Measurements from ENCODE around the gene ANGPTL1.
"Not testable (repeated sequence)": the region's sequence is repeated elsewhere in the genome, so short reads cannot be mapped to it uniquely, and the experiment has no call there.

ANGPTL1 gene

GRCh38 chr1:178867670-178868069, 3.2 kb downstream of the ANGPTL1 start:
- no peak for DNase-seq (ENCODE audit: low read depth)

DNA sequence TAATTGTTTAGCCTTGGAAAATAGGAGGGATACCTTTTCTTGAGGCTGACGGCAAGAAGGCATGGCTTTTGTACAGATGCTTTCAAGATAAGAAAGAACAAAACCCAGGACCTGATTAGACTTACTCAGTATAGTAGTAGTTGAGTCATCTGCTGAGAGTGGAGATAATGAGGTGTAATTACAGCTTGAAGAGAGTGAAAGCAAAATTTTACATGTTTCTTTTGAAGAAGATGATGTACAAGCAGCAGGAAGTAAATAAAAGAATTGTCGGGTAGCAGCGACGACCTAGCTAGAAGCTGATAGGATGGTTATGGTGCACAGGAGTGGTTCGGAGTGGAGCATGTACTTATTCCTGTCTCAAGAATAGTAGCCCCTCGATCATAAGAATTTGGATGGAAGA, 6.6 kb downstream of the ANGPTL1 start:
- no peak for DNase-seq (ENCODE audit: low read depth)

DNA sequence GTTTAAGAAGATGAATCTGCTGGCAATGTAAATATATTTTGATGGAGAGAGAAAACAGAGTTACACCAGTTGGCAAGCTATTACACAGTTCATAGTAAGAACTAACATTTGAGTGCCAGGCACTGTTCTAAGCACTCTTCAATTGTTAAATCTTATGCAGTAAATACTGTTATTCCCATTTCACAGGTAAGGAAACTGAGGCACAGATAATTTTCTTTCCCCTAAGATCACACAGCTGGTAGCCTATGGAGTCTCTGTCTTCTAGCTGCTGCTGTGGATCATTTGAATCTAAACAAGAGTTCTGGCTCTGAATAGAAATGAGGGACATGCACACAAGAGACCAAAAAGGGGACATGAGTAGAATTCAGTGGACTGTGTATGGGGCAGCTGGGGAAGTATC, 8.0 kb downstream of the ANGPTL1 start:
- DNase-seq (ENCODE audit: low read depth) = no peak

GRCh38 chr1:178862416-178862815, 8.5 kb downstream of the ANGPTL1 start:
- DNase-seq (ENCODE audit: low read depth) = no peak

DNA sequence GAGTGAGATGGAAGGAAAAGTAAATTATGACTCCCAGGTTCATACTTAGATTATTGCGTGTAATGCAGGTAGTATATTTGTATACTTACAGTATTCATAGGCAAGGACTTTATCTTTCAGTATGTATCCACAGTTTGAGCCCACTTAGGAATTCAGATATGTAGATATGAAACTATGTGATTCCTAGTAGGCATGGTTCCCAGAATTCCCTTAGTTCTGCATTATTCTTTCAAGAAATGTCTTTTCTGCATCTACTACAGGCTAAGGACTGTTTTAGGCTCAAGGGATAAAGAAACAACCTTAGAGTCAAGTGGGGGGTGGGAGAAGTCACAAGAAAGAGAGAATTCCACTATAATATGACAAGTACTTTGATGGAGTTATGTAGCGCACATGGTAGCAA, 13.8 kb downstream of the ANGPTL1 start:
- DNase-seq (ENCODE audit: low read depth) = no peak

DNA sequence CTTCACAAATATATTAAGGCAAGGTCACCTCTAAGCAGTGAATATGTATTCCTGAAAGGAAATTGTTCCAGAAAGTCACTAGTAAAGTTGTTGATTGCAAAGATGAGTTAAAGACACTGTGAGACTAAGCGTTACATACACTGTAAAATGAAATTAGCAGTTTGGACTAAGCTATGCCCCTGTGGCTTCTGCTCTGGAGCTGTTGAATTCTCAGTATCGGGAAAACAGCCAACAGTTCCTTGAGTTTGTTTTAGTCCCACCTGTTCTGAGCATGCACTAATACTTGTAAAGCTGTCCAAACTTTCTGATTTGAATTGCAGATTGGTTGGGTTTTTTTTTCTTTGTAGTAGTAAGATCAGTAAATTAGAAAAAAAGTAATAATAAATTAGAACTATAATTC, 21.0 kb downstream of the ANGPTL1 start:
- no peak for DNase-seq (ENCODE audit: low read depth)

GRCh38 chr1:178847919-178848318, 23.0 kb downstream of the ANGPTL1 start:
- not testable (repeated sequence) for DNase-seq (ENCODE audit: low read depth)

GRCh38 chr1:178847396-178847849, 23.5 kb downstream of the ANGPTL1 start:
- DNase-seq (ENCODE audit: low read depth) = no peak

DNA sequence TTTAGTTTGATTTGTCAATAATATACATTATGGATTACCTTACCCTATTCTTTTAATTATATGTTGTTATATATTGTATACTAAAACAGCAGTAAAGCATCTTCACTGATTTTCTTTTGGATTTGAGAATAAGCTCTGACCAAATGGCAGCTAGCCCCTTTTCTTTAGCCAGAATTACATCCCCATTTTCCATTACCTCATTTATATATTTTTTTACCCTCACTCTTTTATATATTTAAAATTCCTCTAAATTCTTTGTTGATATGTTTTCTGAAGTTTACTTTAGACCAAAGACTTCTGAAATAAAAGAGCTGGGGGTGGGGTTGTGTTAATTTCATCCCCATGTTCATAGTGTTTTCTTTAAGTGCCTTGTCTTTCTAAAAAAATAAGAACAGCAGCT, 24.6 kb downstream of the ANGPTL1 start:
- DNase-seq (ENCODE audit: low read depth) = no peak

GRCh38 chr1:178844436-178844835, 26.4 kb downstream of the ANGPTL1 start:
- DNase-seq (ENCODE audit: low read depth) = no peak

DNA sequence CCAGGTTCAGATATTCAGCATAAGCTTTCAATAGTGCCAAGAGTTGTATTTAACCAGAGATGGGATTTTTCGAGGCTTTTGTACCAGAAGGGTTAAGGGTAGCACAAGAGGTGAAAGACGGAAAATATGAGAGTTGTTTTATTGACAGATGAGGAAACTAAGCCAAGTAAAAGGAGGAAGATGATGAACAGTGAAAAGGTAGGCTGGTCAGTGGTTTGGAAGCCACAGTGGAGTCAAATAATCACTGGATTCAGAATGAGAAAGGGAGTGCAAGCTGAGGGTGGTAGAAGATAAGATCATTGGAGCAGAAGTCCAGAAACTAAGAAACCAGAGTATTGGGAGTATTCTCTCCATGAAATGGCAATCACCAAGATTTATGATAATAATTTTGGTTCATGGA, 45.7 kb downstream of the ANGPTL1 start:
- no peak for DNase-seq (ENCODE audit: low read depth)

- no peak for DNase-seq (ENCODE audit: low read depth)
These were observed 49.6 kb downstream of the ANGPTL1 start for GRCh38 chr1:178821134-178821866.

- no peak for DNase-seq (ENCODE audit: low read depth)
These were observed 51.8 kb downstream of the ANGPTL1 start for GRCh38 chr1:178819123-178819522.

DNA sequence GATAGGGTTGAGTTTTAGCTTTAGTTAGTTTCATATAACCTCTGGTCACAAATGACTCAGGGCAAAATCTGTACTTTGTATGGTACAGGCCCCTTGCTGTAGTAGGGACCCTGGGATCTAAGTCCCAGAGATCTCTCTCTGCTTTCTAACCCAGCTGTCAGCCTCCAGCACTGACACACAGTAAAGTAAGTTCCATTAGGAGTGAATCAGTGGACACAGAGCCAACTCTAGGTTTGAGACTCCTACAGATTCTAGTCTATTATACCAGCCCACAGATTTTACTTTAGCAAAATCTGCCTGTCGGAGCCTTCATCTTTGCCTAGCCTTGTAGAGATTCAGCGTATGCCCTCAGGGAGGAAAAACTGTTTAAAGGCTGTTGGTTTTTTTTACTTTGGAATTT, 52.5 kb downstream of the ANGPTL1 start:
- no peak for DNase-seq (ENCODE audit: low read depth)

DNA sequence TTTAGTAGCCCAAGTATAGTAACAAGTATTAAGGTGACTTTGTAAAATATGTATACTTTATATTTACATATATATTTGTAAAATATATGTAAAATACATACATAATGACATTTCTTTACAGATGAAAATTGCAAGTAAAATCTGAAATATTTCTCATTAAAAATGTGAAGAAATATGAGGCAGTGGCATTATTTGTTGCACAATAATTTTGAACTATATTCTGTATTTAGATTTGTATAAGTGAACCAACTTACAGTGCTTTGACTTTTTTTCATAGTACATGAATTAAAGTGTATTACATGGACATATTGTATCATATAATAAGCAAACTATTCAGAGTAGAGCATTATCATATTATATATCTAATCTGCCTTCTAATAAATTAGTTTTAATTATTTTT, 60.3 kb downstream of the ANGPTL1 start:
- no peak for DNase-seq (ENCODE audit: low read depth)

- DNase-seq (ENCODE audit: low read depth) = no peak
These were observed 62.3 kb downstream of the ANGPTL1 start for GRCh38 chr1:178808529-178808928.

GRCh38 chr1:178806665-178807300, 64.1 kb downstream of the ANGPTL1 start:
- DNase-seq (ENCODE audit: low read depth) = no peak

GRCh38 chr1:178802873-178803272, 68.0 kb downstream of the ANGPTL1 start:
- DNase-seq (ENCODE audit: low read depth) = no peak

Measured in activated T-cell treated with anti-CD3 and anti-CD28 coated beads for 48 hours (primary cell).